ENCODE measurements around the gene IFT88.

The IFT88 gene, protein sequence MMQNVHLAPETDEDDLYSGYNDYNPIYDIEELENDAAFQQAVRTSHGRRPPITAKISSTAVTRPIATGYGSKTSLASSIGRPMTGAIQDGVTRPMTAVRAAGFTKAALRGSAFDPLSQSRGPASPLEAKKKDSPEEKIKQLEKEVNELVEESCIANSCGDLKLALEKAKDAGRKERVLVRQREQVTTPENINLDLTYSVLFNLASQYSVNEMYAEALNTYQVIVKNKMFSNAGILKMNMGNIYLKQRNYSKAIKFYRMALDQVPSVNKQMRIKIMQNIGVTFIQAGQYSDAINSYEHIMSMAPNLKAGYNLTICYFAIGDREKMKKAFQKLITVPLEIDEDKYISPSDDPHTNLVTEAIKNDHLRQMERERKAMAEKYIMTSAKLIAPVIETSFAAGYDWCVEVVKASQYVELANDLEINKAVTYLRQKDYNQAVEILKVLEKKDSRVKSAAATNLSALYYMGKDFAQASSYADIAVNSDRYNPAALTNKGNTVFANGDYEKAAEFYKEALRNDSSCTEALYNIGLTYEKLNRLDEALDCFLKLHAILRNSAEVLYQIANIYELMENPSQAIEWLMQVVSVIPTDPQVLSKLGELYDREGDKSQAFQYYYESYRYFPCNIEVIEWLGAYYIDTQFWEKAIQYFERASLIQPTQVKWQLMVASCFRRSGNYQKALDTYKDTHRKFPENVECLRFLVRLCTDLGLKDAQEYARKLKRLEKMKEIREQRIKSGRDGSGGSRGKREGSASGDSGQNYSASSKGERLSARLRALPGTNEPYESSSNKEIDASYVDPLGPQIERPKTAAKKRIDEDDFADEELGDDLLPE

GRCh38 chr13:20566898-20567874 is at the start of gene IFT88:
Gene IFT88, plus strand, starts transcription at chr13:20567157. Its CDS starts 7,229 bp downstream, at chr13:20574386.
- peak; percentile 60 to 69 (median 64) for DNase-seq

DNA sequence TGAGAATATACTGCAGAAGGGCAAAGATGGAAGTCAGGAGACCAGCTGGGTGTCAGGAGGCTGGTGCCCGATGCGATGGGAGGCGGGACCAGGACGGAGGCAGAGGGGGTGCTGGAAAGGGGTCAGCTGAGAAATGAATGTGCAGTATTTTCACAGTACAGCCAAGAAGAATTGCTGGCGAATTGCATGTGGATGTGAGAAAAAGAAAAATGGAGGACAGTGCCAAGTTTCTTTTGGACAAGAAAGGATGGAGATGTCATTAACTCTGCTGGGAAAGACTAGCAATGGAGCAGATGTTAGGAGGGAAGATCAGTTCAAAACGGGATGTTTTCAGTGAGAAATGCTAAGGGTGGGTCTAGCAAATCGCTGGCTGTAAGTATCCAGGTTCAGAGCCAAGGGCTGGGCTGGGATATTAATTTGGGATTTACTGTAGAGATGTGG is 48.3 kb upstream of the IFT88 start:
- DNase-seq = no peak

- no peak for DNase-seq
These were observed 47.1 kb upstream of the IFT88 start for GRCh38 chr13:20519875-20520274.

GRCh38 chr13:20521364-20522115 is 45.4 kb upstream of the IFT88 start:
- no peak for DNase-seq

DNA sequence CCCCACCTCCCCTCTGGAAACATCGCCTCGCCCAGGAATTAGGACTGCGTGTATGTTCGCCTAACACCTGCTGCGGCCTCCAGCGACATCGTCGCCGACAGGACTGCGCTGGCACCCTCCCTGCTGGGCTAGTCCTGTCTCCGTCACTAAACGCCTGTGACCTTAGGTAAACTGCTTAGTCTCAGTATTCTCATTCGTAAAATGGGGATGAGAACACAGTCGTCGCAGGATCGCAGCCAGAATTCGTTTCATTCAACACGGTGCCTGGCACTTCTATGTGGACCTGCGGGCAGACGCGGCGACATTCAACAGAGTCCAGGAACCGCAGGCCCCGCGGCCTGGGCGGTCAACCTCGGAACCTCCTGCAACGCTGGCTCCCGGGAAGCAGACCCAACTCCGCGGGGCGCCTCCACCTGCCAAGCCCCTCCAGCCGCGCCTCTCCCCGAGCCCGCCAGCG is 41.8 kb upstream of the IFT88 start:
- peak in 2 of 4 experiments; percentile 4 to 36 for DNase-seq

DNA sequence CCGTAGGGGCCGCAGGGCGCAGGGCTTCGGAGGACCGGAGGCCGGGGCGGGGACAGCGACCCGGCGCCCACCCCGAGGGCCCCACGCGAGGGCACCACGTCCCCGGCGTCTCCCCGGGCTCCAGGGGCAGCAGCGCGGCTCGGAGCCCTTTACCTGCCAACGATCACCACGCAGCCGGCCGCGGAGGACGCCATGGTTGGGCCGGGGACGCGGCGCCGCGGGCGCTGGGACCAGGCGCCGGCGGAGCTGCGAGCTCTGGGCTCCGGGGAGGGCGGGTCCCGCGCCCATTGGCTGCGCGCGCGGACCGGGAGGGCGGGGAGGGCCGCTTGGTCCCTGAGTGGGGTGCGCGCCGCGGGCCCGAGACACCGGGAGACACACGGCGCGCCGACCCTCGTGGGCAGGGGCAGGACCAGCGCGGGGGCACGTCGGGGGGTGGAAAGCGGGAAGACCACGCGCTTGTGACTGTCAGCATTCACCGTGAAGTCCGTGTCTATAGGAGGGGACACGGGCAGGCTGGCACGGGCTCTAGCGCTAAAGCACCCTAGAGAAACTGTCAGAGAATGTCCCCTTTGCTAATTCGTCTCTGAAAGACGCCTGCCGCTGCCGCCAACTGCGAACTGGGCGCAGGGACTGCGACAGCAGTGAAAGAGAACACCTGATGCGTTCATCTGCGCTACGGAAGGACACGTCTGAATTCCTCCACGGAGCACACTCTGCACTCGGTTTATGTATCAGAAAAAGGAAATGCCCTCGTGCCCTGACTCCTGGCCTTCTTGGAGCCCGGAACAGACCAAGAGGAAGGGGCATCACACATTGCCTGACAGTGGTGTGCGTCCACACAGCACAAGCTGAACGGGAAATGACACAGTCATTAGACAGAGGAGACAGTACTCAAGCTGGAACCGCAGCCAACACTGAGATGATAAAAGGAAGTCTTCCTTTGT is 41.1 kb upstream of the IFT88 start, which contains the start of gene CRYL1:
Gene CRYL1 (minus strand): TSS at position 257 of the 944 bp plus-strand sequence. CDS start 63 bp downstream, at position 194.
- peak; percentile 38 to 57 (median 49) for DNase-seq

DNA sequence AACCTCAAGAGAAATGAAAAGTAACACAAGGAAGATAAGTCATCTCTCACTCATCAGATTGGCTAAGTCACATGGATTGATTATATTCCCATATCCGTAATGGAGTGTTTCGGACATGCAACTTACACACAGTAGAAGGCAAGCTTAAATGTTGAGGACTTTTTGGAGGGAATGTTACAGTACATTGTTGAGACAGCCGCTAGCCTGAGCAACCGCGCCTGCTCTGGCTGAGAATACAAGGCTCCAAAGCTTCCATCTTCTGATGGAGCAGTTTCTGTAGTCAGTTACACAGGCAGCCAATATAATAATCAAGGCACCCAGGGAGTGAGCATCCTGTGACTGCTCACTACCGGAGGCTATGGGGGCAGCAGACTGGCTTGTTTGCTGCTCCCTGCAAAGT is 40.3 kb upstream of the IFT88 start:
- no peak for DNase-seq

DNA sequence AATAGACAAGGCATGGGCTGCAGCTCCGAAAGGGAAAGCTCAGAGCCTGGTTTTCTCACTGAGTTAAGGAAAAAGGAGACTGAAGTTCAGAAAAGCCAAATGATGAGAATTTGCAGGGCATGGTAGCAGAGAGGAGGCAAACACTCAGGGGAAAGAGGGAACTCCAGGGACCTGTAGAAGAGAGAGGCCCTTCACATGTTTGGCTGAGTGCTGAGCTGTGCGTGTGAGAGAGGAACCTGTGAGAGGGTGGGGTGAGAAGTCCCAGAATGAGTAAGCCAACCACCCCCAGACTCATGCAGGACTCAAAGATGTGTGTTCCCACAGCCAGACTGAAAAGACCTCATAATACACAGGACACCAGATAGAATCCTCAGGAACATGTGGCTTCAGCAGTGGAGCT is 38.5 kb upstream of the IFT88 start:
- DNase-seq = no peak

- no peak for DNase-seq
These were observed 32.8 kb upstream of the IFT88 start for GRCh38 chr13:20534038-20534608.

GRCh38 chr13:20536992-20537391 is 30.0 kb upstream of the IFT88 start:
- DNase-seq = no peak

GRCh38 chr13:20544201-20544923 is 22.6 kb upstream of the IFT88 start:
- no peak for DNase-seq

DNA sequence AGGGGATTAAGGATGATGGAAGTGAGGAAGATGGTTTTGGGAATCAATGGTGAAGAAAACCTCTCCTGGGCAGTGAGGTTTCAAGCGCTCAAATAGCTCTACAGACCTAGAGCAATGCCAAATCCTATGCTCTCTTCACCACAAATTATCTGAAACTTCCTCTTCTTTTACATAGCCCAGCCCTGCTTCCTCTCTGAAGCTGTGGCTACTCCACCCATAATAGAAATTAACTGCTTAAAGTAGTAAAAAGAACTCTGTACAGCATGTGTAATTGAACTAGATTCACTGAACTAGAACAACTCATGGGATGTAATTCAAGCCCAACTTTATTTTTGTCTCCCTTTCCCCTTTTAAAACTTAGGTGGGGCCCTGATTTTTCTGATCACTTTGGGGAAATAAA is 20.4 kb upstream of the IFT88 start:
- no peak for DNase-seq

GRCh38 chr13:20547479-20547908 is 19.5 kb upstream of the IFT88 start:
- no peak for DNase-seq

- DNase-seq = no peak
These were observed 16.2 kb upstream of the IFT88 start for GRCh38 chr13:20550799-20551198.

DNA sequence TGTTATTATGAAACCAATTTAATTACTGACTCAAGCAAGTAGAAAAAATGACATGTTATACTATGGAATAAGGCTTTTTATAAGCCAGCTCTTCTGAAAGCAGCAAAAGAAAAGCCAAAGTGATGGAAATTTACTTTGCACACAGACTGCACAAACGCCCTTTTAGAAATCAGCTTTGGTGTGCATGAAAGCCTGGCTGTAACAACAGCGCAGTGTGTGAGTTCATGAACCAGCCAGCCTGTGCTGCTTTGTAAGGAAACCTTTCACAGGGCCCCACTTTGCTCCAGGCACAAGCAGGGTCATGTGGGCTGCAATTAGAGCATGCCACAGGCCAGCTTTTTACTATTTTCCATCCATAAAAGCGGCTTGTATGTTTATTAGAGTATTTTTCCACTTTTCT is 13.6 kb upstream of the IFT88 start:
- DNase-seq = no peak

GRCh38 chr13:20558982-20559381 is 8.0 kb upstream of the IFT88 start:
- no peak for DNase-seq

DNA sequence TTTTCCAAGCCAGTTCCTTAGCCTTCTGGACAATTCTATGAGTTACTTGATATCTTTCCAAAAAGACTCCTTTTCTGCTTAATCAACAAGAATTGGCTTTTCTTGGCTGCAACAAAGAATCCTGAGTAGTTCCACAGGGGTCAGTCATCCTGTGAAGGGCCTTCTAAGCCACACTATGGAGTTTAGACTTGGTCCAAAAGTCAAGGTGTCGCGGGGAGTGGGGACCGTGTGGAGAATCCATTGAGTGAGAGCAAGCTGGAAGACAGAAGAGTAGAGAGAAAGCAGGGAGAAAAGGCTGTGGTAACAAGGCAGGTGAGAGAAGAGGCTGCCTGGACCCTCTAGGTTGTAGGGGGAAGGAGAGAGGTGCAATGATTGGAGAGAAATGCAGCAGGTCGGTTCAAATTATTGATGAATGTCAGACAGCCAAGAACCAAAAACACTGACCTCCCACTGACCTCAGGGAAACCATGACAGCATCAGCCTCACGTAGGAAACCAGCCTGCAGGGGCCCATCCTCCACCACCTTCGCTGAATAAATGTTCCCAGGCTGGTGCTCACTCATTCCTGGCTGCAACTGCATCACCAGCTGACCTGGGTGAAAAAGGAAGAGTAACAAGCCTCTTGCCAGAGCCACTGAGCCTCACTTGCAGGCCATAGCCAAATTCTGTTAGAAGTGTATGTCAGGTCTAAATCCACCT is 7.1 kb upstream of the IFT88 start:
- DNase-seq = no peak

- no peak for DNase-seq
These were observed 5.2 kb upstream of the IFT88 start for GRCh38 chr13:20561741-20562140.
